Thyroid gland (tissue), 4 donors: Measurements from ENCODE around the gene ARHGEF28. TPM values are rescaled to one million over a fixed set of nuclear protein-coding genes. Genes with fewer than 3 reads are reported as not detected.

Source experiments
- DNase-seq, 2 donors: peaks; one replicate each; pipeline ENCODE4 v3.0.0-alpha.2; 2019
- H3K27ac ChIP-seq, 3 donors: fragments of 200-600 bp; sonication (generic); 1 replicate in 2 of 3; 2 replicates in 1 of 3; pipeline ENCODE4 v1.5.1; 2016 to 2019; ENCODE audit warnings: mild to moderate bottlenecking in 1 of 3, moderate library complexity in 1 of 3
- H3K27me3 ChIP-seq: fragments of 200-600 bp; sonication (generic); one replicate; pipeline ENCODE4 v1.5.1; 2019
- H3K36me3 ChIP-seq, 2 donors: fragments of 200-600 bp; sonication (generic); one replicate each; pipeline ENCODE4 v1.5.1; 2016 to 2019
- H3K4me1 ChIP-seq, 2 donors: fragments of 200-600 bp; sonication (generic); one replicate each; pipeline ENCODE4 v1.5.1; 2017 to 2019
- H3K4me3 ChIP-seq, 3 donors: fragments of 200-600 bp; sonication (generic); replicated peaks in 1 of 3; 1 replicate in 2 of 3; 2 replicates in 1 of 3; pipeline ENCODE4 v1.5.1; 2016; ENCODE audit warnings: mild to moderate bottlenecking in 1 of 3
- H3K9me3 ChIP-seq: fragments of 200-600 bp; sonication (generic); one replicate; pipeline ENCODE4 v1.5.1; 2017
- CTCF ChIP-seq, 6 experiments: fragments of 200-600 bp in 3 of 6; fragments of 450-650 bp in 3 of 6; sonication (generic) in 3 of 6; IDR thresholded peaks; one replicate each; pipeline ENCODE4 v1.5.1; 2016 to 2019; ENCODE audit warnings: antibody characterized with exemption in 6 of 6, mild to moderate bottlenecking in 2 of 6, inconsistent platforms in 1 of 6, moderate library complexity in 1 of 6
- POLR2A ChIP-seq, 2 donors: fragments of 450-650 bp; IDR thresholded peaks; one replicate each; pipeline ENCODE4 v1.6.1; 2017; ENCODE audit warnings: antibody characterized with exemption in 2 of 2, mild to moderate bottlenecking in 2 of 2, moderate library complexity in 1 of 2
- WGBS, 2 donors: methylation state at CpG; one replicate each; pipeline ENCODE4 v1.1.5; 2017; 5-methylcytosine and 5-hydroxymethylcytosine counted together
- intact Hi-C: fragments of 100-400 bp; cut with DNase I; formaldehyde crosslinking; loops from one replicate; pipeline ENCODE4 v1.15.1; 2023
- total RNA-seq, 4 donors: library from RNA; depleted of rRNA; stranded (reverse); fragments of >200 nt; gene quantifications; one replicate each; pipeline ENCODE4 v1.2.3, GENCODE V29; 2016

The ARHGEF28 gene
- total RNA-seq, 4 donors from 2014 or later, result 43.6 to 58.8 (median 55.3) TPM

DNA sequence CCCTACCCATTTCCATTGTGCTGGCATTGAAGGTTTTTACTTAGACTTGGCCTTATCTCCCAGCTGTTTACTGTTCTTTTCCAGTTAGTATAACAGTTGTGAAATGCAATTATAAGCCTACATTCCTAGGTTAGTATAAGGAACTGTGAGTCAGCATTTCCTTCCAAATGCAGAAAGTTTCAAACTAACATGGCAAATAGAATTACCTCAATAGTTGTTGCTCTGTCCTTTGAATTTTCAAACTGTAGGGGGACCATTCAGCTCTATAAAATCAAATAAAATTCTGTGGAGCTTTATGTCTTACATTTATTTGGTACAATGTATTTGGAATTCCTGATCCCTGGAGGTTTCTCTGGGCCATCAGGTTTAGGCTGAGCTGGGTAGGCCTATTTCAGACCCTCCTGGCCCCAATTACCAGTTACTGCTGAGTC lies 47.2 kb downstream of the ARHGEF28 start:
- Histone ChIP-seq H3K4me1 (peaks cover 57% of the 10 kb centered on the region in 2 donors), H3K4me3 (no peak overlapping the region), H3K9me3 (no peaks in the 10 kb centered on the region), H3K36me3 (no peaks in the 10 kb centered on the region), H3K27me3 (no peaks in the 10 kb centered on the region), H3K27ac (peak overlapping the region; percentile 74 to 85 (median 79))
- no peak for DNase-seq
- intact Hi-C loops, result no loop called here
- TF ChIP-seq CTCF (IDR thresholded peaks at IDR 0.05), result no peak
- no peak for TF ChIP-seq POLR2A (IDR thresholded peaks at IDR 0.05)

GRCh38 chr5:73674669-73675004 lies 48.6 kb downstream of the ARHGEF28 start:
- whole genome bisulfite sequencing, 2 donors, result 90 to 93% methylated on average over 2 of the region's 2 CpGs
- intact Hi-C loops, result no loop called here
- TF ChIP-seq POLR2A (IDR thresholded peaks at IDR 0.05) (no peak), CTCF (IDR thresholded peaks at IDR 0.05) (no peak)
- Histone ChIP-seq H3K27ac (peak overlapping the region; percentile 74 to 85 (median 79)), H3K4me1 (peaks cover 46 to 50% of the 10 kb centered on the region in 2 donors), H3K9me3 (no peaks in the 10 kb centered on the region), H3K27me3 (no peaks in the 10 kb centered on the region), H3K36me3 (no peaks in the 10 kb centered on the region), H3K4me3 (no peak overlapping the region)
- DNase-seq, result no peak

DNA sequence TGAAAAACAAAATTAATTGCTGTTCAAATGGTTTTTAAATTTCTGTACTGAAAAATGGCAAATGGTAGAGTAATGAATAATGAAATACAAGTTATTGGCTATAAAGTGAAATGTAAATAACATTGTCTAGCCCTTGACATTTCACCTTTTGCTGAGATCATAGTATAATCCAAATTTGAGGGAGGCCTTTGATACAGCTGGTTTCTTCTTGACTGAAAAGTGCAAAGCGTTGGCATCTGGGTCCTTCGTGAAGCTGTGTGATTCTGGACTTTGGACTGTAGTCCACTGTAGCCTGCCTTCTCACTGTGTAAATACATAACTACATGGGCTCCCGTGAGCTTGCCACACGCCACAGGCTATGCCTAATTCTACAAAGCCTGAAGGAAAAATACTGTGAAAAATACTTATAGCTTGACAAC lies 52.3 kb downstream of the ARHGEF28 start:
- Histone ChIP-seq H3K27ac (peak overlapping the region in 2 of 3 donors; percentile 32 to 73), H3K4me3 (no peak overlapping the region), H3K36me3 (no peaks in the 10 kb centered on the region), H3K4me1 (peaks cover 33 to 51% of the 10 kb centered on the region in 2 donors), H3K9me3 (no peaks in the 10 kb centered on the region), H3K27me3 (no peaks in the 10 kb centered on the region)
- TF ChIP-seq CTCF (IDR thresholded peaks at IDR 0.05), result no peak
- TF ChIP-seq POLR2A (IDR thresholded peaks at IDR 0.05), result no peak
- no peak for DNase-seq
- intact Hi-C loops, result no loop called here
- WGBS, 2 donors, result 88 to 92% methylated on average over 4 of the region's 4 CpGs

- 90 to 96% methylated on average over 3 of the region's 3 CpGs for WGBS, 2 donors
- no peaks in the 10 kb centered on the region for H3K9me3 ChIP-seq
- H3K27me3 ChIP-seq, result no peaks in the 10 kb centered on the region
These were observed 52.8 kb downstream of the ARHGEF28 start for GRCh38 chr5:73678807-73679206.

GRCh38 chr5:73682176-73682575 lies 56.2 kb downstream of the ARHGEF28 start:
- intact Hi-C loops, result no loop called here
- DNase-seq, result no peak
- WGBS, 2 donors, result 84 to 96% methylated on average over 1 of the region's 1 CpG
- H3K4me3 ChIP-seq, result no peak overlapping the region
- no peaks in the 10 kb centered on the region for H3K36me3 ChIP-seq
- no peaks in the 10 kb centered on the region for H3K27me3 ChIP-seq
- TF ChIP-seq CTCF (IDR thresholded peaks at IDR 0.05) (no peak), POLR2A (IDR thresholded peaks at IDR 0.05) (no peak)
- peaks cover 17 to 53% of the 10 kb centered on the region in 2 donors for H3K4me1 ChIP-seq
- H3K9me3 ChIP-seq, result no peaks in the 10 kb centered on the region
- peak overlapping the region; percentile 85 to 98 (median 90) for H3K27ac ChIP-seq

More at GRCh38 chr5:73678807-73679206, 52.8 kb downstream of the ARHGEF28 start:
- Histone ChIP-seq H3K27ac (peak overlapping the region in 2 of 3 donors; percentile 32 to 73), H3K36me3 (no peaks in the 10 kb centered on the region), H3K4me1 (peaks cover 30 to 50% of the 10 kb centered on the region in 2 donors), H3K4me3 (no peak overlapping the region)
- DNase-seq, result no peak
- no peak for TF ChIP-seq POLR2A (IDR thresholded peaks at IDR 0.05)
- no peak for TF ChIP-seq CTCF (IDR thresholded peaks at IDR 0.05)
- intact Hi-C loops, result no loop called here
